ENCODE data around the gene ZNF217.

DNA sequence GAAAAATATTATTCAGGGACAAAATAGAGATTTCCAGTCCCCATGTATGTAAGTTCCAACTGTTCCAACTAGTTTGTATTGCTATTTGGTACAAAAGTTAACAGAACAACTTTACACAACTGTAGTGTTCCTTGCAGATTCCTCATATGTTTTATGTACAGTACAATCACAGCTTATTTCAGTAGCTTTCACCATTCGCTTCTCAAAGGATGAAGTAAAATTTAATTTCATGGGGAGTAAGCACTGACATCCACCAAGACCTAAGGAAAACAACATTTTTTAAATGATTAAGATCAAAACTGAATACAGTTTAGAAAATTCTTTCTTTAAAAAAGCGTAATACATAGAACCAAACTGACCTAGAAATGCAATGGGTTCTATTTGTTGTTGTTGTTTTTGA is 24.6 kb downstream of the ZNF217 start:
- no peak for TF ChIP-seq CTCF (conservative IDR thresholded peaks at IDR 0.05 in 1 of 2, IDR thresholded peaks at IDR 0.05 in 1 of 2; ENCODE audit: low read depth in 1 of 2, low read length in 2 of 2)
- no peak for TF ChIP-seq EZH2 (IDR thresholded peaks at IDR 0.05; ENCODE audit: low read length, missing control alignments)

Data from fibroblast of lung (primary cell).